ENCODE results near the gene CD59.

- no peak for TF ChIP-seq POLR2A (IDR thresholded peaks at IDR 0.05)
- TF ChIP-seq, protein P1, sequence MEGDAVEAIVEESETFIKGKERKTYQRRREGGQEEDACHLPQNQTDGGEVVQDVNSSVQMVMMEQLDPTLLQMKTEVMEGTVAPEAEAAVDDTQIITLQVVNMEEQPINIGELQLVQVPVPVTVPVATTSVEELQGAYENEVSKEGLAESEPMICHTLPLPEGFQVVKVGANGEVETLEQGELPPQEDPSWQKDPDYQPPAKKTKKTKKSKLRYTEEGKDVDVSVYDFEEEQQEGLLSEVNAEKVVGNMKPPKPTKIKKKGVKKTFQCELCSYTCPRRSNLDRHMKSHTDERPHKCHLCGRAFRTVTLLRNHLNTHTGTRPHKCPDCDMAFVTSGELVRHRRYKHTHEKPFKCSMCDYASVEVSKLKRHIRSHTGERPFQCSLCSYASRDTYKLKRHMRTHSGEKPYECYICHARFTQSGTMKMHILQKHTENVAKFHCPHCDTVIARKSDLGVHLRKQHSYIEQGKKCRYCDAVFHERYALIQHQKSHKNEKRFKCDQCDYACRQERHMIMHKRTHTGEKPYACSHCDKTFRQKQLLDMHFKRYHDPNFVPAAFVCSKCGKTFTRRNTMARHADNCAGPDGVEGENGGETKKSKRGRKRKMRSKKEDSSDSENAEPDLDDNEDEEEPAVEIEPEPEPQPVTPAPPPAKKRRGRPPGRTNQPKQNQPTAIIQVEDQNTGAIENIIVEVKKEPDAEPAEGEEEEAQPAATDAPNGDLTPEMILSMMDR (IDR thresholded peaks at IDR 0.05), result no peak
Observed at GRCh38 chr11:33689501-33689900, 46.7 kb downstream of the CD59 start.
